Prostate gland (tissue), 2 donors: ENCODE results near the gene ZNF718. TPM values are rescaled to one million over a fixed set of nuclear protein-coding genes. Genes with fewer than 3 reads are reported as not detected.
"Not testable (repeated sequence)": the region's sequence is repeated elsewhere in the genome, so short reads cannot be mapped to it uniquely, and the experiment has no call there.

Experiments used
- DNase-seq: peaks from one replicate; pipeline ENCODE4 v3.0.0-alpha.2; 2019; ENCODE audit warnings: low spot score
- H3K27ac ChIP-seq, 2 donors: fragments of 200-600 bp; sonication (generic); 2 replicates each; pipeline ENCODE4 v1.5.1; 2017 to 2019
- H3K27me3 ChIP-seq: fragments of 200-600 bp; sonication (generic); replicated peaks from 2 replicates; pipeline ENCODE4 v1.5.1; 2019; ENCODE audit not compliant: insufficient read depth
- H3K36me3 ChIP-seq, 2 donors: fragments of 200-600 bp; sonication (generic); 1 replicate in 1 of 2; 2 replicates in 1 of 2; pipeline versions ENCODE4 v1.5.1 to v1.8.1; 2017 to 2019
- H3K4me1 ChIP-seq: fragments of 200-600 bp; sonication (generic); replicated peaks from 2 replicates; pipeline ENCODE4 v1.5.1; 2019
- H3K4me3 ChIP-seq, 2 donors: fragments of 200-600 bp; sonication (generic); 2 replicates each; pipeline ENCODE4 v1.5.1; 2017 to 2019
- H3K9me3 ChIP-seq: fragments of 200-600 bp; sonication (generic); 2 replicates; pipeline ENCODE4 v1.5.1; 2017
- POLR2A ChIP-seq: fragments of 450-650 bp; IDR thresholded peaks from one replicate; pipeline ENCODE4 v1.6.1; 2016; ENCODE audit warnings: antibody characterized with exemption, mild to moderate bottlenecking
- POLR2AphosphoS5 ChIP-seq: sonication (generic); formaldehyde crosslinking; IDR thresholded peaks from one replicate; pipeline ENCODE4 v1.6.1; 2017; ENCODE audit warnings: antibody characterized with exemption
- WGBS: methylation state at CpG from one replicate; pipeline ENCODE4 v1.1.5; 2018; 5-methylcytosine and 5-hydroxymethylcytosine counted together
- intact Hi-C: fragments of 100-400 bp; cut with DNase I; formaldehyde crosslinking; loops from one replicate; pipeline ENCODE4 v1.14.2; 2022
- total RNA-seq, 2 donors: library from RNA; depleted of rRNA; stranded (reverse); fragments of >200 nt; gene quantifications; one replicate each; pipeline ENCODE4 v1.1.0, GENCODE V29; 2016
- TF ChIP-seq, protein P1 (sequence below), 4 experiments: fragments of 200-600 bp in 2 of 4; fragments of 450-650 bp in 2 of 4; sonication (generic) in 2 of 4; IDR thresholded peaks; 1 replicate in 3 of 4; 2 replicates in 1 of 4; pipeline ENCODE4 v1.5.1; 2016 to 2019; ENCODE audit warnings: antibody characterized with exemption in 4 of 4, mild to moderate bottlenecking in 2 of 4, moderate library complexity in 2 of 4

ZNF718 gene
- total RNA-seq, 2 donors from 2014 or later = 13.0 to 13.7 TPM

DNA sequence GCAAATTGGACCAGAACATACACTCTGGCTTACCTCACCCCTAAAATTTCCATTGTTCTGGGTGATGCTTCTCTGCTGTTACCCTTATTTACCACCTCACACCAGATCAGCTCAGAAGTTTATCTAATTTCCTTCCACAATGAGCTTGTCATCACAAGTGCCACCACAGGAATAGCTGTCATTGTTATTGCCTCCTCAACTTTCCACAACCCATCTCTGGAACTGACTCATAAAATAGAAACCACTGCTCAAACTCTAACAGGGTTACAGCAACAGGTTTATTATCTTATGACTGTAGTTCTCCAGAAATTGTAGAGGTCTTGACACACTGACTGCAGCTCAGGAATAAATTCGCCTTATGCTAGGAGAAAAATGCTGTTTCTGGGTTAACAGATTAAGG is 52.7 kb downstream of the ZNF718 start:
- DNase-seq = no peak
- H3K36me3 ChIP-seq = no peaks in the 10 kb centered on the region
- no peaks in the 10 kb centered on the region for H3K27me3 ChIP-seq
- no peaks in the 10 kb centered on the region for H3K9me3 ChIP-seq
- WGBS = 34% methylated on average over 1 of the region's 1 CpG
- no peak overlapping the region for H3K27ac ChIP-seq
- intact Hi-C loops = no loop called here
- TF ChIP-seq, protein P1, sequence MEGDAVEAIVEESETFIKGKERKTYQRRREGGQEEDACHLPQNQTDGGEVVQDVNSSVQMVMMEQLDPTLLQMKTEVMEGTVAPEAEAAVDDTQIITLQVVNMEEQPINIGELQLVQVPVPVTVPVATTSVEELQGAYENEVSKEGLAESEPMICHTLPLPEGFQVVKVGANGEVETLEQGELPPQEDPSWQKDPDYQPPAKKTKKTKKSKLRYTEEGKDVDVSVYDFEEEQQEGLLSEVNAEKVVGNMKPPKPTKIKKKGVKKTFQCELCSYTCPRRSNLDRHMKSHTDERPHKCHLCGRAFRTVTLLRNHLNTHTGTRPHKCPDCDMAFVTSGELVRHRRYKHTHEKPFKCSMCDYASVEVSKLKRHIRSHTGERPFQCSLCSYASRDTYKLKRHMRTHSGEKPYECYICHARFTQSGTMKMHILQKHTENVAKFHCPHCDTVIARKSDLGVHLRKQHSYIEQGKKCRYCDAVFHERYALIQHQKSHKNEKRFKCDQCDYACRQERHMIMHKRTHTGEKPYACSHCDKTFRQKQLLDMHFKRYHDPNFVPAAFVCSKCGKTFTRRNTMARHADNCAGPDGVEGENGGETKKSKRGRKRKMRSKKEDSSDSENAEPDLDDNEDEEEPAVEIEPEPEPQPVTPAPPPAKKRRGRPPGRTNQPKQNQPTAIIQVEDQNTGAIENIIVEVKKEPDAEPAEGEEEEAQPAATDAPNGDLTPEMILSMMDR (IDR thresholded peaks at IDR 0.05) = no peak
- no peak for TF ChIP-seq POLR2A
- TF ChIP-seq POLR2AphosphoS5 = no peak
- no peak overlapping the region for H3K4me3 ChIP-seq
- H3K4me1 ChIP-seq = no peaks in the 10 kb centered on the region

DNA sequence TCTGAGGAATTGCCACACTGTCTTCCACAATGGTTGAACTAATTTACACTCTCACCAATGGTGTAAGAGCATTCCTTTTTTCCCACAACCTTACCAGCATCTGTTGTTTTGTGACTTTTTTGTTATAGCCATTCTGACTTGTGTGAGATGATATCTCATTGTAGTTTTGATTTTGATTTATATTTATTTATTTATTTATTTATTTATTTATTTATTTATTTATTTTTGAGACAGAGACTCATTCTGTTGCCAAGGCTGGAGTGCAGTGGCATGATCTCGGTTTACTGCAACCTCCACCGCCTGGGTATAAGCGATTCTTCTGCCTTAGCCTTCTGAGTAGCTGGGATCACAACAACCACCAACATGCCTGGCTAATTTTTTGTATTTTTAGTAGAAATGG is 57.9 kb downstream of the ZNF718 start:
- intact Hi-C loops, H3K27ac ChIP-seq, H3K4me3 ChIP-seq, DNase-seq, H3K36me3 ChIP-seq, H3K9me3 ChIP-seq, H3K4me1 ChIP-seq, H3K27me3 ChIP-seq: not testable (repeated sequence)
- WGBS = 98% methylated on average over 3 of the region's 3 CpGs

DNA sequence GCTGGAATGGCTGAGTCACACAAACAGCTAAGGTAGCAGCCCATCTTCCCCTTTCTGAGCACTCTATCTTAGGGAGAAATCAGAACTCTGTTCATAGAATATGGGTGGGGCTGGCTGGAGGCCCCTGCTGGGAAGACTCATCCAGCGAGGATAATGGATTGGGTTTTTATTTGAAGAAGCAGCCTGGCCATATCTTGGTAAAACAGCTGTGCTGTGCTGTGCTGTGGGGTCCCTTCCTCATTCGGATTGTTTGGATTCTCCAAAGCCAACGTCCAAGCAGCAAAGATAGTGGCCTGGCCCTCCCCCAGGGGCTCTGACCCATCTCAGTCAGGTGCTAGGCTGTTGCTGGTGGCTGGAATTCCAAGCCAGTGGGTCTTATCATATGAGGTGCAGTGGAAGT is 63.8 kb downstream of the ZNF718 start:
- Histone ChIP-seq H3K27me3 (no peaks in the 10 kb centered on the region), H3K36me3 (no peaks in the 10 kb centered on the region), H3K27ac (no peak overlapping the region), H3K4me1 (no peaks in the 10 kb centered on the region), H3K4me3 (no peak overlapping the region), H3K9me3 (no peaks in the 10 kb centered on the region)
- TF ChIP-seq POLR2AphosphoS5 (no peak), POLR2A (no peak)
- TF ChIP-seq, protein P1 (IDR thresholded peaks at IDR 0.05) = no peak
- 67% methylated on average over 3 of the region's 3 CpGs for WGBS
- intact Hi-C loops = no loop called here
- DNase-seq = no peak

DNA sequence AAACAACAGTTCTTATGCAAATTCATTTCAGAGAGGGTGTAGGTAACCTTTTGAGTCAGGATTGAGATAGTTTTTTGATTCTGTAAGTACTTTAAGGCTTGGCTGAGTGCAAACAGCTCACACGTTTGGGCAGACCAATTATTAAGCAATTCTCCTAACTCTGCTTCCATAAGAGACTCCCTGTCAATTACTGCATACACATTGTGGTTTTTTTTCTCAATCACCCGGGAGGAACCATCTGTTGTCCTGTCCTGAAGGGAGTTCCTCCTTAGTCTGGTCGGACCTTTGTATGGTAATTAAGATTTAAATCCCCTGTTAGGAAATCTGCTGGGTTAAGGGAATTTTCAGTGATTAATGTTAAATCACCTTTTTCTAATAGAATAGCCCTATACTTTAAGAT is 70.9 kb downstream of the ZNF718 start:
- H3K4me3 ChIP-seq, H3K27me3 ChIP-seq, DNase-seq, H3K27ac ChIP-seq, H3K36me3 ChIP-seq, H3K9me3 ChIP-seq, intact Hi-C loops, H3K4me1 ChIP-seq: not testable (repeated sequence)
- 82% methylated on average over 3 of the region's 3 CpGs for WGBS

DNA sequence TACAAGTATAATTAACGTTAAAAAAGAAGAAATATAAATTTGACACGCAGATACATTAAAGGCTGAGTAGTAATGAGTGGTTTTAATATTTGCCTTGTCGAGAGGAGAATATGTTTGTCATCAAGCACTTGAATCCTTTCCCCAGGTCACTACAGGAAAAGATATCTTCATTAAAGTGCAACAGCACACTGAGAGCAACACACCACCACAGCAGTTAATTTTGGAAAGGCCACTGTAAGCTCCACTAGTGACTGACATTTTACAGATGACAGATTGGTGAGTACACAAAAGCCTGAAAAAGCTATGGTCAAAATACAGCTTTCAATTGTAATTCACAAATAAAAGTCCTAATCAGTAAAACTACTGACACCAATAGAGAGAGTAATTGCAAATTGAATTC is 76.6 kb downstream of the ZNF718 start:
- intact Hi-C loops = no loop called here
- 96% methylated on average over 3 of the region's 3 CpGs for WGBS
- no peak overlapping the region for H3K27ac ChIP-seq
- no peak for TF ChIP-seq POLR2A
- TF ChIP-seq, protein P1 (IDR thresholded peaks at IDR 0.05) = no peak
- no peaks in the 10 kb centered on the region for H3K9me3 ChIP-seq
- H3K27me3 ChIP-seq = no peaks in the 10 kb centered on the region
- H3K36me3 ChIP-seq = no peaks in the 10 kb centered on the region
- H3K4me1 ChIP-seq = no peaks in the 10 kb centered on the region
- H3K4me3 ChIP-seq = no peak overlapping the region
- DNase-seq = no peak

DNA sequence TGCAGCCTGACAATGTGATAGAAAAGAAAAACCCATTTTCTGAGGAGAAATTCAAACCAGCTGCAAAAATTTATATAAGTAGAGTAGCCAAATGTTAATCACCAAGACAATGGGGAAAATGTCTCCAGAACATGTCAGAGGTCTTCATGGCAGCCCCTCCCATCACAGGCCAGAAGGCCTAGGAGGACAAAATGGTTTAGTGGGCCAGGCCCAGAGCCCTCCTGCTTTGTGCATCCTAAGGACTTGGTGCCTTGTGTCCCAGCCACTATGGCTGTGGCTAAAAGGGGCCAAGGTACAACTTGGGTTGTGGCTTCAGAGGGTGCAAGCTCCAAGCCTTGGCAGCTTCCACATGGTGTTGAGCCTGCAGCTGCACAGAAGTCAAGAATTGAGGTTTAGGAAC is 78.5 kb downstream of the ZNF718 start:
- H3K27me3 ChIP-seq, H3K9me3 ChIP-seq, H3K36me3 ChIP-seq, DNase-seq, intact Hi-C loops, H3K27ac ChIP-seq, H3K4me1 ChIP-seq, H3K4me3 ChIP-seq: not testable (repeated sequence)
